H9 (cell line): Measurements from ENCODE around the gene NUP88. TPM values are rescaled to one million over a fixed set of nuclear protein-coding genes. Genes with fewer than 3 reads are reported as not detected.

Source experiments
- DNase-seq: peaks from one replicate; pipeline ENCODE4 v3.0.0-alpha.2; 2017
- H2AFZ ChIP-seq: one replicate; pipeline ENCODE4 v1.6.1; 2013; ENCODE audit warnings: mild to moderate bottlenecking, low read length, control low read depth, moderate library complexity
- H2AK5ac ChIP-seq: 2 replicates; pipeline ENCODE4 v1.6.1; 2013; ENCODE audit warnings: low read length, control low read depth, mixed read lengths; ENCODE audit not compliant: insufficient read length
- H2BK120ac ChIP-seq: one replicate; pipeline ENCODE4 v1.6.1; 2013; ENCODE audit warnings: low read depth, mild to moderate bottlenecking, low read length, control low read depth, inconsistent platforms; ENCODE audit not compliant: poor library complexity, severe bottlenecking
- H2BK12ac ChIP-seq: 2 replicates; pipeline ENCODE4 v1.6.1; 2013; ENCODE audit warnings: low read length, control low read depth, mixed read lengths, low read depth; ENCODE audit not compliant: insufficient read length
- H2BK15ac ChIP-seq: 2 replicates; pipeline ENCODE4 v1.6.1; 2013; ENCODE audit warnings: low read depth, low read length, control low read depth
- H2BK20ac ChIP-seq: one replicate; pipeline ENCODE4 v1.6.1; 2013; ENCODE audit warnings: low read depth, mild to moderate bottlenecking, low read length, control low read depth, inconsistent platforms; ENCODE audit not compliant: poor library complexity, severe bottlenecking
- H2BK5ac ChIP-seq: 2 replicates; pipeline ENCODE4 v1.6.1; 2013; ENCODE audit warnings: low read length, control low read depth, mixed read lengths; ENCODE audit not compliant: insufficient read length
- H3K14ac ChIP-seq: 2 replicates; pipeline ENCODE4 v1.6.1; 2013; ENCODE audit warnings: low read length, control low read depth; ENCODE audit not compliant: insufficient read depth
- H3K18ac ChIP-seq: 2 replicates; pipeline ENCODE4 v1.6.1; 2013; ENCODE audit warnings: low read depth, mild to moderate bottlenecking, mixed read lengths, low read length, control low read depth; ENCODE audit not compliant: insufficient read length
- H3K23ac ChIP-seq: 2 replicates; pipeline ENCODE4 v1.6.1; 2013; ENCODE audit warnings: low read length, control low read depth, mixed read lengths, low read depth; ENCODE audit not compliant: insufficient read length
- H3K23me2 ChIP-seq: 2 replicates; pipeline ENCODE4 v1.6.1; 2013; ENCODE audit warnings: low read depth, mild to moderate bottlenecking, mixed read lengths, low read length, control low read depth; ENCODE audit not compliant: insufficient read length, poor library complexity, severe bottlenecking
- H3K27ac ChIP-seq: 2 replicates; pipeline ENCODE4 v1.5.1; 2013; ENCODE audit warnings: low read length, control low read depth, mixed read lengths, low read depth; ENCODE audit not compliant: insufficient read length
- H3K27me3 ChIP-seq: 2 replicates; pipeline ENCODE4 v1.6.1; 2013; ENCODE audit warnings: low read length, control low read depth, inconsistent platforms; ENCODE audit not compliant: insufficient read depth
- H3K4ac ChIP-seq: 2 replicates; pipeline ENCODE4 v1.6.1; 2013; ENCODE audit warnings: low read depth, mild to moderate bottlenecking, control low read depth, inconsistent platforms, low read length, moderate library complexity
- H3K4me1 ChIP-seq: 2 replicates; pipeline ENCODE4 v1.6.1; 2013; ENCODE audit warnings: low read length, control low read depth, inconsistent platforms; ENCODE audit not compliant: insufficient read depth
- H3K4me2 ChIP-seq: 2 replicates; pipeline ENCODE4 v1.6.1; 2013; ENCODE audit warnings: low read length, control low read depth, mixed read lengths; ENCODE audit not compliant: insufficient read length, insufficient read depth
- H3K56ac ChIP-seq: 2 replicates; pipeline ENCODE4 v1.6.1; 2013; ENCODE audit warnings: low read depth, mild to moderate bottlenecking, mixed read lengths, low read length, control low read depth; ENCODE audit not compliant: insufficient read length
- H3K79me1 ChIP-seq: 2 replicates; pipeline ENCODE4 v1.6.1; 2013; ENCODE audit warnings: low read depth, mild to moderate bottlenecking, moderate library complexity, low read length, control low read depth, inconsistent platforms; ENCODE audit not compliant: insufficient read depth, poor library complexity, severe bottlenecking
- H3K79me2 ChIP-seq: 2 replicates; pipeline ENCODE4 v1.6.1; 2013; ENCODE audit warnings: low read length, control low read depth, inconsistent platforms; ENCODE audit not compliant: insufficient read depth
- H3K9ac ChIP-seq: 2 replicates; pipeline ENCODE4 v1.6.1; 2013; ENCODE audit warnings: low read length, control low read depth, mixed read lengths; ENCODE audit not compliant: insufficient read length; ENCODE audit errors: extremely low read depth
- H3K9me3 ChIP-seq: one replicate; pipeline ENCODE4 v1.6.1; 2013; ENCODE audit warnings: low read depth, low read length, inconsistent platforms; ENCODE audit not compliant: control insufficient read depth
- H3T11ph ChIP-seq: one replicate; pipeline ENCODE4 v1.6.1; 2013; ENCODE audit warnings: mild to moderate bottlenecking, low read length, control low read depth, inconsistent platforms
- H4K20me1 ChIP-seq: one replicate; pipeline ENCODE4 v1.6.1; 2013; ENCODE audit not compliant: control insufficient read depth, insufficient read length, insufficient read depth
- H4K5ac ChIP-seq: 2 replicates; pipeline ENCODE4 v1.6.1; 2013; ENCODE audit warnings: low read depth, mild to moderate bottlenecking, mixed read lengths, low read length, control low read depth; ENCODE audit not compliant: insufficient read length
- H4K8ac ChIP-seq: replicated peaks from 2 replicates; pipeline ENCODE4 v1.6.1; 2013; ENCODE audit warnings: low read length, control low read depth, mixed read lengths, low read depth; ENCODE audit not compliant: insufficient read length
- H4K91ac ChIP-seq: 2 replicates; pipeline ENCODE4 v1.6.1; 2013; ENCODE audit warnings: low read depth, mild to moderate bottlenecking, moderate library complexity, mixed read lengths, low read length, control low read depth; ENCODE audit not compliant: insufficient read length
- H3K27ac Mint-ChIP-seq, 3 experiments: 2 replicates in 2 of 3; 3 replicates in 1 of 3; pipeline ENCODE4 v1.8.0; 2020 to 2021; ENCODE audit warnings: mixed read lengths in 3 of 3, mild to moderate bottlenecking in 1 of 3, moderate library complexity in 1 of 3
- H3K27me3 Mint-ChIP-seq: 2 replicates; pipeline ENCODE4 v1.8.0; 2021; ENCODE audit warnings: low read depth, mild to moderate bottlenecking, moderate library complexity, mixed read lengths
- H3K36me3 Mint-ChIP-seq, 3 experiments: 2 replicates in 2 of 3; 3 replicates in 1 of 3; pipeline ENCODE4 v1.8.0; 2020 to 2021; ENCODE audit warnings: low read depth in 3 of 3, mixed read lengths in 3 of 3; ENCODE audit not compliant: insufficient read depth in 1 of 3
- H3K4me1 Mint-ChIP-seq, 2 experiments: 2 replicates each; pipeline ENCODE4 v1.8.0; 2020; ENCODE audit warnings: mixed read lengths in 2 of 2
- H3K4me3 Mint-ChIP-seq, 2 experiments: 2 replicates in 1 of 2; 3 replicates in 1 of 2; pipeline ENCODE4 v1.8.0; 2020 to 2021; ENCODE audit warnings: mild to moderate bottlenecking in 2 of 2, mixed read lengths in 2 of 2, moderate library complexity in 1 of 2
- H3K9me3 Mint-ChIP-seq, 2 experiments: 2 replicates in 1 of 2; 3 replicates in 1 of 2; pipeline ENCODE4 v1.8.0; 2020; ENCODE audit warnings: mild to moderate bottlenecking in 2 of 2, mixed read lengths in 2 of 2, moderate library complexity in 1 of 2
- CTCF ChIP-seq: fragments of 200-600 bp; sonication (generic); conservative IDR thresholded peaks from 3 replicates; pipeline ENCODE4 v1.8.0; 2021; ENCODE audit warnings: antibody characterized with exemption, mild to moderate bottlenecking
- WGBS: extraction: QIAGEN DNeasy Blood & Tissue Kit; methylation state at CpG from one replicate; pipeline ENCODE4 v1.1.7; 2013; ENCODE audit warnings: missing lambda C conversion rate, low lambda C conversion rate, mixed read lengths; ENCODE audit not compliant: insufficient read length; ENCODE audit errors: extremely low coverage; 5-methylcytosine and 5-hydroxymethylcytosine counted together
- total RNA-seq: library from RNA; stranded (reverse); gene quantifications from 2 replicates; pipeline ENCODE4 v1.2.1, GENCODE V29; 2021

Gene NUP88
- total RNA-seq, 1 experiment from 2014 or later: 98.2 TPM

- peak overlapping the region in 1 of 3 experiments; percentile 4; a peak in 1 of 7 replicates for H3K27ac Mint-ChIP-seq
- Histone ChIP-seq H3K14ac (no peak overlapping the region), H4K8ac (no peak overlapping the region), H4K91ac (no peak overlapping the region), H3K23me2 (no peaks in the 10 kb centered on the region), H3K27ac (no peak overlapping the region), H3K27me3 (no peaks in the 10 kb centered on the region), H3K79me1 (no peaks in the 10 kb centered on the region), H2BK15ac (no peak overlapping the region), H3K56ac (no peak overlapping the region), H2BK12ac (no peak overlapping the region), H3K79me2 (no peaks in the 10 kb centered on the region), H2BK20ac (no peak overlapping the region), H2AFZ (no peak overlapping the region), H3K4me2 (no peak overlapping the region), H2AK5ac (no peak overlapping the region), H3K9me3 (no peaks in the 10 kb centered on the region), H2BK5ac (no peak overlapping the region), H3K4ac (no peak overlapping the region), H3K23ac (no peak overlapping the region), H2BK120ac (no peak overlapping the region), H3K9ac (no peak overlapping the region), H3K18ac (no peak overlapping the region), H4K20me1 (no peaks in the 10 kb centered on the region), H4K5ac (no peak overlapping the region), H3T11ph (no peak overlapping the region), H3K4me1 (no peaks in the 10 kb centered on the region)
- no peaks in the 10 kb centered on the region for H3K9me3 Mint-ChIP-seq
- no peak for TF ChIP-seq CTCF
- WGBS: no CpG with 5 or more reads among the region's 3 CpGs
- H3K36me3 Mint-ChIP-seq: peaks cover 65 to 95% (median 80%) of the 10 kb centered on the region in 3 experiments; a peak in 6 of 7 replicates
- no peaks in the 10 kb centered on the region; a peak in 1 of 4 replicates for H3K4me1 Mint-ChIP-seq
- no peak overlapping the region for H3K4me3 Mint-ChIP-seq
- H3K27me3 Mint-ChIP-seq: no peaks in the 10 kb centered on the region
- DNase-seq: no peak
These were observed 9.9 kb upstream of the NUP88 start for GRCh38 chr17:5429191-5429887.
